Stimulated activated CD8-positive, alpha-beta memory T cell treated with anti-CD3 and anti-CD28 coated beads, Interleukin-12 subunit alpha, Interleukin-12 subunit beta, amount 100 ng/mL, for 24 hours (primary cell): Measurements from ENCODE around the gene PCGF2.

ENCODE experiments used
- DNase-seq: peaks from one replicate; pipeline ENCODE4 v3.0.0-alpha.2; 2020; ENCODE audit errors: extremely low read depth

Gene PCGF2

DNA sequence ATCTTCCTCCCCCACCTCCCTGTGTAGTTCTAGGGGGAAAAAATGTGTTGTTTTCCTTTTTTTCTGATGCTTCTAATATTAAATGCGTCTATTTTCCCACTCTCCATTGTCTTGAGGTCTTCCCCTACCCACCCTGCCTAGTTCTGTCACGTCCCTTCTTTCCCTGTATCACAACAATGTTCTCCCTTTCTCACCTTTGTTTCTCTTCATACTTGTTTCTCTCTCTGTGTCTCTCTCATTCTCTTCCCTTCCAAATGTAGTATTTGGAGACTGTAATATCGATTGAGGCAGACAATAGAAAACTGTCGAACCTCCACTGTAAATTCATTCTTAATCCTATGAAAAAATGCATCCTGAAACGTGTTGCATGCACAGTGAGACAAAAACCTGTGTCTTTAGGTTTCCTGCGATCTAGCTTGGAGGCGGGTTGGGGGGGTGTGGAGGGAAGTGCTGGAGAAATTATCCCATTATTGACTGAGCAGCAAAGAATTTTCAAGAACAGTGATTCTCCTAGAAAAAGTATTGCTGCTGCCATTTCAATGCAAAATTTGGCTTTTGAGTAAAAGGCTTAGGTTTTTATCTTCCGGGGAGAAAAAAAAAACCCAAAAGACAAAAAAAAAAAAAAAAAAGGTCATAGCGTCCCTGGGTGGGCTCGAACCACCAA lies 3.1 kb upstream of the PCGF2 start:
- DNase-seq = no peak

DNA sequence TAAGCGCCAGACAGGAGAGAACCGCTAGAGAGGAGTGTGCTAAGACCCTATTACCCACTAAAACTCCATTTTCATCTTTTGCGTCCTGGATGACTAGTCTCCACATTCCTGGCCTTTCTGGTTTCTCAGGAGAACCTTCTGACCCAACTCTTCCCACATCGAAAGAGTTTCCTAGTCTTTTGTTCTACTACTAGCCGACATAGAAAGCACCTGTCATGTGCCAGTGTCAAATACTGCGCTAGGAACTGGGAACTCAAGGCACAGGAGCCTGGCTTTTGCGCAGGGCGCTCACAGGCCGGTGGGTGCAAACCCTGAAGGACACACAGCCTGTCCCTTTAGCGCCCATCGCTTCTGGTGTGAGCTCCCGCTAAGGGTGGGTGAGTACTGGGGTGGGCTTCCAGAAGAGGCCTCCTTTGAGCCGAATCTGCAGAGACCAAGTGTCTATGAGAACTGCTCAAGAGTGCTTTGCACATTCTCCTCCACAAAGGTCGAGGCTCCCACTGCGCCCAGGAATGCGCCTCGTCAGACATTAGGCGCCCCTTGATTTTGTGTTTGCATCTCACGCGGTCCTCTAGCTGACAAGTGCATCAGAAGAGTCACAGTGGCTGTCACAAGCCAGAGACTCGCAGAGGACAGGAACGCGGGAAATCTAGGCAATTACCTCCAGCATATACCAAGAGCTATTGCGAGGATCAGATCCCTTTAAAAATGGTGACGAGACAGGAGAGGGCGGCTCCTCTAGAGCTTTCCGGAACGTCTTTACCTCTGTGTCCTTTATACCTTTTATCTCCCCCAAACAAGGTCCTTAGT lies 2.4 kb upstream of the PCGF2 start:
- no peak for DNase-seq

DNA sequence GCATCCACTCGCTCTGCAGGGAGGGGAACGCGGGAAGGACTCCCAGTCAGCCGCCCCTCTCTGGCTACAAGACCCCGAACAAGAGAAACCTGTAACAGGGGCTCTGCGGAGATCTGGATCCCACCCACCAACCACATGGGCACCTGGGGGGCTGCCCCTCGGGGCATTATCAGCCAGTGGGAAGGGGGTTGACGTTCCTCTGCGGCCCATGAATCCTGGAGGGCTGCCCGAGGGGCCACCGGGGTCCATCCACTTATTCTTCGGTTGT lies 1.8 kb upstream of the PCGF2 start:
- DNase-seq = no peak

DNA sequence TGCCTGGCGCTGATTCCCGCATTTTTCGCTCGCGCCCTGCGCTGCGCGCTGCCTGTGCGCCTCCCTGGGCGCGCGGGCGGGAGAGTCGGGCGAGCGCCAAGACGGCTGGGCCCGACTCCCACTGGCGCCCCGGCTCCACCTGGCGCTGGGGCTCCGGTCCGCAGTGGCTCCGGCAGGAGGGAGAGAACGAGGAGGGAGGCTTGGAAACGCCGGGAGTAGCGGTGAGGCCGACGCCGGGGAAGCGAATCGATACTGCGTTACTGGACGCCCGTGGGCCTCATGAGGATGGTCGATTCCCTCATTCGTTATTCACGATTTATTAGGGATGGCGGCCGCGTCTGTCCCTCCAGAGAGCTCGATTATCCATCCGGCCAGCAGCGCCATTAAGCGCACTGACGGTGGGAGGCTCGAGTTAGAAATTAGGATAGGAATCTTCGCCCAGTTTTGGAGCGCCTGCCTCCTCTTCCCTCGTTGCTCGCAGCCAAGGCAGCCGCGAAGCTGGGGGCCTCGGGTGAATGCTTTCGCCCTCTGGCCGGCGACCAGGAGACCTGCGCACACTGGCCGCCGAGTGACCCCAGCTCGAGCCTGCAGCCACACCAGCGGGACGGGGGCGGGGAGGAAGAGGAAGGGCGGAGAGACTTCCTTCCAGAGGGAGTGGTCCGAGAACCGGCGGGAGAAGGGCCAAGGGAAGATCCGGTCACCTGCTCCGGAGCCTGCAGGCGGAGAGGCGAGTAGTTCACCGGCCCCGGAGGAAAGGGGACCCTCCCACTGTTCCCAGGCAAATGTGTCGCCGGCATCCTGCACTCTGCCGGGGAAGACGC lies 1.3 kb upstream of the PCGF2 start:
- no peak for DNase-seq

DNA sequence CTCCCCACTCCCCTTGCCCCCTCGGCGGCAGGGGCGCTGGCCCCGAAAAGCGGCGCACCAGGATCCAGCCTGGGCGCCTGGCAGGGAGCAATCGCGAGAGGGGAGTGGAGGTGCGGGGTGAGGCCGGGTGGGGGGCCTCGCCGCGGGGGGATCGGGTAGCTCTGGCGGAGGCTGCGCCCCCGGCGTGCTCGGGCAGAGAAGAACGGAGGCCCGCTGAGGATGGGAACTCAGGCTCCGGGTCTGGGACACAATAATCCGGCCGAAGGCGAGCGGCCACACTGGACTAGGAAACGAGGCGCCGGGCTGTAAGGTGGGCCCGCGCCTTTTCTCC lies 721 bp upstream of the PCGF2 start:
- no peak for DNase-seq

DNA sequence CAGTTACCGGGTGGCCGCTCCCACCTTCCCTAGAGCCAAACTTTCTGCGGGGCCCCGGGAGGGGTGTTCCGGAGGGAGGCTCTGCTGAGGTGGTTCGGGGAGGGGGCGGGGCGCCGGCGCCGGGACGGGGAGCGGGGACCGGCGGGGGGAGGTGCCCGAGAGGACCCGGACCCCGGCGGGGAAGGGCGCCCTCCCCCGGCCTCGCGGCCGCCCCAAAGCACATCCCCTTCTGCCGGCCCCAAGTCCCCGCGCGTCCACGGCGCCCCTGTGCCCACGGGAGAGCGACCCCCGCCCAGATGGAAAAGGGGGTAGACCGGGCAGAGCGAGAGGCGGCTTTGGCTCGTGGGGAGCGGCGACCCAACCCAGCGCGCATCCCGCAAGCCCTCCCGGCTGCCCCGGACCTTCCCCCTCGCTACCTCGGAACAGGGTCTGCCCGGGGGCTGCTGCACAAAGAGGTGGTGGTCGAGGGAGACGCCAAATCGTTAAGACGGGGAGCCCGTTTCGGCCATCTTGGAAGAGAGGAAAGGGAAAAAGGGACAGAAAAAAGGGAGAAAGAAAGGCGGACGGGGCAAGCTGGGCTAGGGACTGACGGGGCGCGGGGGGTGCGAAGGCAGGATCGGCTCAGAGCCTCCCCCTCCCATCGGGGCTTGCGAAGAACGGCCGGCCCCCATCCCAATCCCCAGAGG lies 530 bp downstream of the PCGF2 start:
- DNase-seq = no peak

DNA sequence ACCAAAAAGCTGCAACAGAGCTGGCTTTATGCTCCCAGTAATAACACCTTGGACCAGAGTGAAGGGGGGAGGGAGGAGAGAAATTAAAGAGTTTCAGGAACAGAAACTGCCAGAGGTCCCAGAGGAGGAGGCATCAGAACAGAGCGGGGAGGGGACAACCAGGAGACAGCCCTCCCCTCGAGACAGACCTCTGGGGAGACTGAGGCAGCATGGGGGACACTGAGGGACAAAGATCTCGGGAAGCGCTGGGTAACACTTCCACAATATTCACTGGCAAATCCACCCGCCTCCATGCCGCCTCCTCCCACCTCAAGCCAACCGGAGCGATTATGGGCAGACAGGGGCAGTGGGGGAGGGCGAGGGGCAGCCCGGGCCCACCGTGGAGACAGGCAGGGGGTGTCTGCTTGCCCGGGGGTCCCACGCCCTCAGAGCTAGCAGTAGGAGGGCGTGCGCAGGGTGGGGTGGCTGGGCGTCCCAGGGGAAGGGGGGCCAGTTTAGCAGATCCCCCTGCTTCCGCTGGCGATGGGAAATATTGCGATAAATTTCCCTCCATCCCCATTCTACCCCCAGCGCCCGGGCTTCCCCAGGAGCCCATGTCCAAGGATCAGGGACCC lies 1.2 kb downstream of the PCGF2 start:
- no peak for DNase-seq

DNA sequence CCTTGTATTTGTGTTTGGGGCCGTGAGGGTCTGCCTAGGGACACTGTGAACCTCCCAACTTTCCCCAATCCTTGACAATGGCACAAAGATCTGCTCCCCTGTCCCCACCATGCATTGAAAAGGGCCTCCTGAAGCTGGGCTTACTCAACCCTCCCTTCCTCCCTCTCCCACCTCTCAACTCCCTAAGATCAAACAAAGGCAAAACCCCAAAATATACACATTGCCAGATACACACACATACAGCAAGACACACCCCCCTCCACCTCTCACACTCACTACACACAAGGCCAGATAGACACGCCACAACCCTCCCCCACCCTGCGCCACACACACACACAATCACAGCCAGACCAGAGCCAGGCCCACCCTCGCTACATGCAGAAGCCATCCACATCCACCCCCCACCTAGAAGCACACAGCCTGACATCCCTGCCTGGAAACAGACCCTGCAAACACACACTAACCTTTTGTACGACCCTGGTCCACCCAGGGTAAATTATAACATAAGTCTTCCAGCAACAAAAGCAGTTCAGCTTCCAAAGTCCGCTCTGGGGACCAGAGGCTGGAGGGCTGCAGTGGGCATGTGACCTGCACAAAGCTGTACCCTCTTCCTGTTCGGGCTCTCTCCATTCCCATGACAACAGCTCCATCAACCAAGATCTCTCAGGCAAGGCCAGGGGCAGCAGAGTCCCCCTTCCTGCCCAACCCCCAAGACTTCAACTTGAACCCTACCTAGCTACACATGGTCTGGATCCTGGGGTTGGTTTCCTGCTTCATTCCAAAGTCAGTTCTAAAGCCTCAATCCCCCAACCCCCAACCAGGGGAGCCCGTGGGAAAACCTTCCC lies 1.9 kb downstream of the PCGF2 start:
- DNase-seq = no peak

DNA sequence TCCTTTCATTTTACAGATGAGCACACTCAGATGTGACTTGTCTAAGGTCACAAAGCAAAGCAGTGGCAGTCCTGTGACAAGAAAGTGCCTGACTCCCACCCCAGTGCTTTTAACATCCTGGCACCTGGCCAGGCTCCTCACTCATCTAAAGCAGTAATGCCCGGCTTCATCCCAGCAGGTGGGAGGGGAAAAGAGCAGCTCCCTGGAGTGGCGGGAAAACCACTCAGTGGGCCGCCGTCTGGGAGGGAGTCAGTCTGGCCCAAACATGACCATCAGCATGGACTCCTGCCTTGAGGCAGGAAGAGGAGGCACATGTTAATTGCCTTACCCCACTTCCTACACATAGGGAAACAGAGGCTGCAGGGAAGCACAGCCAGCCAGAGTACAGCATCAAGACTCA lies 2.6 kb downstream of the PCGF2 start:
- no peak for DNase-seq

DNA sequence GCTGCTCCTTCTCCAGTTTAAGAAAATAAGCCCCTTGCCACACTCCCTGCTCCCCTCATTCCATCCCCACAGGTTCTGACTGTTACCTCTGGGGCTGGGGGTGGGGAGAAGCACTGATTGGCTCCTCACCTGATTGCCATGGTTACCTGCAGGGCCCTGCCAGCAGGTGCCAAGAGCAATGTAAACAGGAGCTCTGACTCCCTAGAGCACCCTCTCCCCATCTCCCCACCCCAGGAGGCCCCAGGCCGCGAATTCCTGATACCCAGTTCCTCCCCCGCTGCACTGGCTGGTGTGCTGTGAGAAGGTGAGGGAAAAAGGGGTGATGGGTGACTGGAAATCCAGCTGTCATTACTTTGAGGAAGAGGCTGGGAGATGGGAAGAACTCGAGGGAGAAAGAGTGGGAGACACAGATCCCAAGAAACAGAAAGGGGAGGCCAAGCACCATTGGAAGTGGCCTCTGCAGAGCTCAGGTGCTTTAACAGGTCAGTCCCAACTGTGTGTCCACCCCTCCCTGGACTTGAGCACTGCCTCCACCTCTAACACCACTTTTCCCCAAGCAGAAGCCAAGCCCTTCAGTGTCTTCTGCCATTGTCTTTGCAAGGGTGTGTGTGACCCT lies 4.5 kb downstream of the PCGF2 start:
- no peak for DNase-seq

DNA sequence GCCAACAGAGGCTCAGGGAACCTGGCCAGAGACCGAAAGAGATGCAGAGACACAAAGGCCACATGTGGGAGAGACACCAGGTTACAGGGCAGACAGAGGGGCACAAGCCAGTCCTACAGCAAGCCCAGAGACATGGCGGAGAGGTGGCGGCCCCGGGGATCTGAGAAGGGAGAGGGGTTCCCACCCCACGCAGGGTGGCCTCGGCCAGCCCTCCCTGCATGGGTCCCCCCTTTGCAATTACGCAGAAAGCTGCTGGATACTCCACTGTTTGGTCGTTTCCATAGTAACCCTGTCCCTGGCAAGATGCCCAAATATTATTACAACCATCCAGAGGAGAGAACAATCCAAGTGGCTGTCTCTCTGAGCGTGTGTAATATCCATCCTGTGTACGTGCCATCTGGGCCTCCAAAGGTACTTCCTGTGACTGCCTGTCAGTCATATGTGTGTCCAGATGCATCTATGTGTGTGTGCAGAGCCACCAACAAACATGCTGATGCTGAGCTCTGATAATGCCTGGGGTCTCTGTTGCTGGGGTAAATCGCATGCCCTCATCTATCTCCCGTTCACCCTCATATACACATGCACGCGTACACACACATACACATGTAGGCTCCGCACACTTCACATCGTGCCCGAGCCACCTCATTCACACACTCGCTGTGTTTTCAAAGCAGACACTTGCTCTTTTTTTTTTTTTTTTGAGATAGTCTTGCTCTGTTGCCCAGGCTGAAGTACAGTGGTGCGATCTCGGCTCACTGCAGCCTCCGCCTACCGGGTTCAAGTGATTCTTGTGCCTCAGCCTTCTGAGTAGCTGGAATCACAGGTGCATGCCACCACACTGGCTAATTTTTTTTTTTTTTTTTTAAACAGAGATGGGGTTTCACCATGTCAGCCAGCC lies 5.5 kb downstream of the PCGF2 start:
- DNase-seq = no peak

DNA sequence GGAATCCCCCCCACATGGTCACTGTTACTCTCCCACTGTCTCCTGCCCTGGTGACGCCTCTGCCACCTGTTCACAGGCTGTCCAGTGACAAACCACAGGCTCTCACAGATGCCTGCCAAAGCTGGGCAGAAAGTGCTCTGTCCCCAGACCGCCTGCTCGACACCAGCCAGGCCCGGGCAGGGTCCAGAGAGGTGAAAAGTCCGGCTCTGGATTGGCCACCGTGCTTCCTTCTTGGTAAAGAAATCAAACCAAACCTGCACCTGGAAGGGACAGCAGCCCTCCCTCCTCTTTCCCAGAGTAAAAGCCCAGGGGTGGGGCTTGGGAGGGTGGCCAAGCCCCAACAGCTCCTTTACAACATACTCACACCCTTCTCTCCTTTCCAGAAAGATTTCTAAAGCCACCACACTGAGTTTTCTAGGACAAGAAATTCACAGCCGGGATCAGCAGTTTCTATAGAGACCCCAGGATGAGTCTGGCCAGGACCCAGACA lies 6.2 kb downstream of the PCGF2 start:
- DNase-seq = no peak

DNA sequence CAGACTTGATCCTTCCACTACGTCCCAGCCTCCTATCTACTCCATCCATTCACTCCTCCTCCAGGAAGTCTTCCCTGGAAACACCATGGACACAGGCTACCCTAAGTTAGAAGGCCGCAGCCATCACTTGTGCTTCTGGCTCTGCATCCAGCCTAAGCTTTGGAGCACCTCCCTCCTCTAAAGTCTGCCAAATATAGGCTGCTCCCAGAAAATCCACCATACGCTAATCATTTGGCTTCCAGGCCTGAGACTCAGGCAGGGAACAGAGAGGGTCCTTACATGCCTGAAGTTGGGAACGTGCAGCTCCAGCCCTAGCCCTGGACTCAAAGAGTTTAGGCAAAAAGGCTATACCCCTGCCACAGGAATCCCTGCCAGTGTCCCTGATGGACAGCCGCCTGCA lies 6.7 kb downstream of the PCGF2 start:
- no peak for DNase-seq

DNA sequence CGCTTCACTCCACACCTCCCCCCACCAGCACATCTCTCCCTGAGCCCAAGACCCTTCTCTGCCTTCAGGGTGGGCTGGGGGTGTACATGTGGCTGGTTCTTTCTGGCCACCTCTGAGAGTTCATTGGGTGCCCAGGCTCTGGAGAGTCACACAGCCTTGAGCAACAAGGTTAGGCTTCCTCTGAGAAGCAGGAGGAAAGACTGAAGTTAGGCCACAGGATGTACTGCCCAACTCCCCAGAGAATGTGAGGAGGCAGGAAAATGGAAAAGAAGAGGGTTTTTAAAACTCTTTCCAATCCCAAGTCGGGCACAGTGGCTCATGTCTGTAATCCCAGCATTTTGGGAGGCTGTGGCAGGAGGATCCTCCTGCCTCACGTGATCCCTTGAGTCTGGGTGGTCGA lies 7.3 kb downstream of the PCGF2 start:
- no peak for DNase-seq

DNA sequence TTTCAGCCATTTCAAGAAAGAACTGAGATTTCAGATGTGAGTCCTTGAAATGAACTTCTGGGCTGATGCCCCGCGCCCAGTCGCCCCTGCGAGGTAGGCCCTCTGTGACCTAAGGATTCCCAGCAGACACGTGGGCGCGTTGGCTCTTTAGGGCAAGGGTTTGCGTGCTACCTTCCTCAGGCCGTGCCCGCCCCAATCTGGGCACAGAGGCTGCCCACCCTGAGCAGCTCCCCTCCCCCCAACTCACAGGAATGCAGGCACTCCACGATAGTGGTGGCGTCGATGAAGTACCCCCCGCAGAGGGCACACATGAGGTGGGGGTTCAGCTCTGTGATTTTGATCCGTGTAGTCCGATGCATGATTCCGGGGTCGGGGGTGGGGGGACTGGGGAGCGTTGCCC lies 8.1 kb downstream of the PCGF2 start:
- no peak for DNase-seq

DNA sequence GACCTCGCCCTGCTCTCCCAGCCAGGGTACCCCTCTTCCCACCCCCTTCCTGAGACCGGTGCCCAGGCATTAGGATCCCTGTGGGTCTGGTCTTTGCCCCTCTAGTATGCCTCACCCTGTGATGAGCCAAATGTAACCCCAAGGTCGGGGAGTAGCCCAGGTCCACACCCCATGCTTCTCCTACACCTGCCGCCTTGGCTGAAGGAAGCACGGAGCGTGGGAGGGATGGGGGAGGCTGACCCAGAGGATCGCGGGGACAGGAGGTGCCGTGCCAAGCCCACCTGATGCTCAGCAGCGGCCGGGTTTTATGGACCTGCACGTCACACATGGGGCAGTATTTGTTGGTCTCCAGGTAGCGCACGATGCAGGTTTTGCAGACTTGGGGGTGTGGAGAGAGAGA lies 8.8 kb downstream of the PCGF2 start:
- DNase-seq = no peak

DNA sequence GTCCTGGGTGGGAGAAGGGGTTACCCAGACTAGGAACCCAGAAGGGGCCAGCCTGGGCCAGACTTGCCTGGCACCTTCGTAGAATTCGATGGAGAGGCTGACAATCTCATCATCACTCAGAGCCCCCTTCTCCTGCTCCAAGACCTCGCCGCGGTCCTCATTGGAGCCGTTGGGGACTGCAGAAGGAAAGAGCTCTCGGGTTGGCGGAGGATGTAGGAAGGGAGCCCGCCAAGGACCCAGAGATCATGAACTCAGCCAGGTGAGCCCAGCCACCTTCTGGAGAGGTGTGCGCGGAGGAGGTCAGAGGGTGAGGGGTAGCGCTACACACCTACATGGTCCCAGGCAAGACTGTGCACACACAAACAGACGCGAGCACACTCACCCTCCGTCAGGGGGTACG lies 9.4 kb downstream of the PCGF2 start:
- DNase-seq = no peak

DNA sequence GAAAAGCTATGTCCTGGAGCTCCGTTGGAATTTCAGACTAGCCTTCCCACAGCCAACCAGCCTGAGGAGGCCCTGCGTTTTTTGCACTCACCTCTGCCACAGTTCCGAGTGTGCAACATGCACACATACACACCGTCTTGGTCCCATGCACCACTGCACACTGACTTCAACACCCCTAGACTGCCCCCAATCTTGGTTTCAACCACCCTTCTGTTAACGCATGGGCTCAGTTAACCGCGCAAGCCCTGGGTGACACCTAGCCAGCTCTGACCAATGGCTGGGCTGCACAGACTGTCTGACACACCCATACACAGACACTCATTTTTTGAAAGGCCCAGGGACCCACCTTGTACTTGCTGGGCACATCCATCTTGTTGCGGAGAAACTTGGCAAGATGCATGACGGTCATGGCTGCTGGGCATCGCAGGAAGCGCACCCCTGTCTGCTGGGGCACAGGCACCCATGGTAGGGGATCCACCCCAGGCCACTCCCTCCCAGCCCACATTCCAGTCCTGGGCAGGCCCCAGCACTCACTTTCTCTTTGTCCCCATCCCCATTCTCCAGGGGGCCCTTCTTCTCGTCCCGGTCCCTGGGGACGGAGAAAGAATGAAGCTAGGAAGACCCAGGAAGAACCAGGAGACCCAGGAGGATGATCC lies 10.0 kb downstream of the PCGF2 start:
- DNase-seq = no peak
